ENCODE data around the gene SATB2.

- TF ChIP-seq CTCF (IDR thresholded peaks at IDR 0.05) (no peak), ZFX (IDR thresholded peaks at IDR 0.05; ENCODE audit: borderline replicate concordance) (no peak)
Measured at GRCh38 chr2:199461711-199462346, 4.1 kb upstream of the SATB2 start.
